HG03159 (cell line): ENCODE results near the gene ANO2.

Experiments used
- ATAC-seq: cut with Tn5 transposase; IDR thresholded peaks from one replicate; pipeline ENCODE4 v1.9.1; 2021; ENCODE audit warnings: mild to moderate bottlenecking, moderate library complexity; ENCODE audit not compliant: unreplicated experiment

Gene ANO2

DNA sequence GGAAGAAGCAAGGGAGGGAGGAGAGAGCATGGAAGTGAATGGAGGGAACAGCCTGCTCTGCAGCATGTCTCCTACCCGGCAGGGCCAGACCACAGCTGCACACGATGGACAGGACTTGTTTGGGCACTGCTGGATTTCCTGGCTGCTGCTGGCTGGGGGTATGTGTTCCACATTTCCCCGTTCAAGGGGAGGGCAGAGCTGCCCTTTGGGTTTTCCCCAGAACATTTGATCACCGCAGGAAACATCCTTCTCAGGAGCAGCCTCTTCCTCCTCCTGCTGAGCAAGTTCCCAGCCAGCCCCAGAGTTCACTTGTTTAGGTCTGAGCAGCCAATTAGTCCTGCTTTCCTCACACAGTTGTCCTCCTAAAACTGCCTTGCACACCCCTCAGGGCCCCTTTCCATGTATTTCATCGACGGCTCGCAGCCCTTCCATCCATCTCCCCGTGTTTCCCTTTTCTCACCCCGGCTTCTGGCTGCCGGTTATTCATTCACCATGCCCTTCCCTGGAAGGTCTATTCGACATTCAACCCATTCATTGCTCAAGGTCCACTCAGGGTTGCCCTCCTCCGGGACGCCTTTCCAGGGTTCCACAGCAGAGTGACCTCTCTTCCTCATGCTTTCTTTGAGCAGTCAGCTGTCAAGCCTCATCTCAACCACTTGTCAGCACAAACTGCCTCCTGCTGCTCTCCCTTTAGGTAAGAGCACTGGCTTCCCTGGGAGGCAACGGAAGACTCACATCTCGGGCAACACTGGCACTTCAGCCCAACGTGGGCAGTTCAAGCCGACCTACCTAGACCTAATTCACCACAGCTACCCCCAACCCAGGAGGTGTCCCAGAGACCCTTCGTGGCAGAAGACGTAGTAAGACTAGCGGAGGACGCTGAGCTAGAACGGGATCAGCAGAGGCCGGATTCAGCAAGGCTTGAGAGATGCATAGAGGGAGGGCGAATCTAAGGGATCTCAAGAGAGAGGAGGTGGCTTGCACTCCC lies 20.1 kb upstream of the ANO2 start:
- no peak for ATAC-seq

DNA sequence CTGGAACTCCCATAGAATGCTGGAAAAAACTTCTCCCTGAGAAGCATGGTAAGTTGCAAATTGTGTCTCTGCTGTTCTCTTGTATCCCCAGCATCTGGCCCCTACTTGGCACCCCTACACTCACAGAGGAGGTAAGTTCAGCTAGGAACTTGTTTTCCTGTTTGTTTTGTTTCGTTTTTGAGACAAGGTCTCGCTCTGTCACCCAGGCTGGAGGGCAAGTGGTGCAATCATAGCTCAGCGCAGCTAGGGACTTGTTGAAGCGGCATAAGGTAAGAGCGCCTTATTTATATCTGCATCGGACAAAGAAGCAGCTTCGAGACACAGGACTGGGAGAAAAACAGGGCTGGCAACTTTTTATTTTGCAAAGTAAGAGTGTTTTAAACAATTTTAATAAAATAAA lies 18.5 kb upstream of the ANO2 start:
- ATAC-seq = no peak

DNA sequence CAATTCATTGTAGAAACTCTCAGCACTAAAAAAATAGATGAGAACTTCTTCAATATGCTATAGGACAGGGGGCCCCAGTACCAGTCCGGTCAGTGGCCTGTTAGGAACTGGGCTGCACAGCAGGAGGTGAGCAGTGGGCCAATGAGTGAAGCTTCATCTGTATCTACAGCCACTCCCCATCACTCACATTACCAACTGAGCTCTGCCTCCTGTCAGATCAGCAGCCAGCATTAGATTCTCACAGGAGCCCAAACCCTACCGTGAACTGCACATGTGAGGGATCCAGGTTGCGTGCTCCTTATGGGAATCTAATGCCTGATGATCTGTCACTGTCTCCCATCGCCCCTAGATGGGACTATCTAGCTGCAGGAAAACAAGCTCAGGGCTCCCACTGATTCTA lies 15.7 kb upstream of the ANO2 start:
- no peak for ATAC-seq

DNA sequence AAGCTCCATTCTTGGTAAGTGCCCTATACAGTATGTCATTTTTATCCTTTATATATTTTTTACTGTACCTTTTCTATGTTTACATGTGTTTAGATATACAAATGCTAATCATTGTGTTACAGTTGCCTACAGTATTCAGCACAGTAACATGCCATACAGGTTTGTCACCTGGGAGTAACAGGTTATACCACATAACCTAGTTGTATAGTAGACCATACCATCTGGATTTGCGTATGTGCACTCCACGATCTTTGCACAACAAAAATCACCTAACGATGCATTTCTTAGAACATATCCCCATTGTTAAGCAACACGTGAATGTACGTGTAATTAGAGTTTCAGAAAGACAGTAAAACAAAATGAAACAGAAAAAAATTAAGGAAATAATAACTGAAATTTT lies 11.9 kb upstream of the ANO2 start:
- no peak for ATAC-seq

DNA sequence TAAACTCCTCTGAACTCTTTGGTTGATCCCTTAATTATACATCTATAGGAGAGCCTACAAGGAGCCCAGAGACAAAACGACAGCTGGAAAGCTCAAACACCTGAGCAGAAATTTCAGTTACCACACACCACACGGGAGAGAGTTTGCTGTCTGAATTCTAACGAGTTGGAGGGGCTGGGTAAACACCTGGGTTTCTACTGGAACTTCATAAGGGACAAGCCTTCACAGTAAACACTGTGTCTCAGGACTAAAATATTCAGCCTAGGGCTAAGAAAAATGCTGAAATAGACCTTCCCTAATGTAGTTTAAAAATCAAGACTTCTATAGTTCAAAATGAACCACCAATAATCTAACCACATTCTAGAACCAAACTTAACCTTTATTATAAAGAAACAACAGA lies 9.6 kb upstream of the ANO2 start:
- ATAC-seq = no peak

DNA sequence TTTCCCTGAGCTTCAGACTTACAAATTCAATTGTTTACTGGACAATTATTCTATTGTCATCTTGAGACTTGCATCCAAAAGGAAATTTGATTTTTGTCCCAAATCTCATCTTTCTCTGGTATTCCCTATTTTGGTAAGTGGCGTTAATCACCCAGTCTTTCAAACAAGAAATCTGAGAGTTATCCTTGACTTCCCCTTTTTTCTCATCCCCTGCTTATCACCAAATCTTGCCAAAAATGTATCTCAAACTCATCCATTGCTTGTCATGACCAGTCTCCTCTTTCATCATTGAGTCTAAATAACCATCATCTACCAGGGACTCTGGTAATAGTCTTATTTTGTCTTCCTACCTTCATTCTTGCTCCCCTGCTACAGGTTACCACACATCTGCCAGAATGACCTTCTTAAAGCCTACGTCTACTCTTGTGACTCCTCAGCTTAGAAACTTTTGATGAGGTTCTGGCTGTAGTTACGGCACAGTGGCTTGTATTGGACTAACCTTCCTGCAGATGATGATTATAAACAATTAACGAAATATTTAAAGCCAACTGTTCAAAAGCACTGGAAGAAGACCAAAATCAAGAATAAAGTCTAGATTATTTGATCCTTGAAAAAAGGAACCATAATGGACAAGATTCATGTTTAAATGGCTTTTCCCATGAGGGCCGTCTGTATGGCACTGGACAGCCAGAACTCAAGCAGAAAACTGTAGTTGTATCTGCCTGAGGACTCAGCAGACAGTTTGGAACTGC lies 9.0 kb upstream of the ANO2 start:
- no peak for ATAC-seq

DNA sequence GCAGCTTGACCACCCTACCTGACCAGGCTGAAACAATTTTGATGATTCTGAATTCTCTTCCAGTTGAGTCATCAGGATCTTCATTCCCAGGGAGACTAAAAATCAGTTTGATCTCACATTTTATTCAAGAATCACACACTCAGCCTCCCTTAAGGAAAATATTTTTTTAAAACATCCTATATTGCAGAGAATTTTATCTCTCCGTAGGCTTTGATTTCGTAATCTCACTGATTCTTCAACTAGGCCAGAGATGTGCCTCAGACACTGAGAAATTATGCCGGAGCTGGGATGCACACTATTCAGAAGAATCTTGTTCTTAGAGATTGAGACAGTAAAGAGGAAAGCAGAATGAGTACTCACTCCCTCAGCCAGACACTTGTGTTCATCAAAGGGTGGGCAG lies 7.0 kb upstream of the ANO2 start:
- no peak for ATAC-seq

DNA sequence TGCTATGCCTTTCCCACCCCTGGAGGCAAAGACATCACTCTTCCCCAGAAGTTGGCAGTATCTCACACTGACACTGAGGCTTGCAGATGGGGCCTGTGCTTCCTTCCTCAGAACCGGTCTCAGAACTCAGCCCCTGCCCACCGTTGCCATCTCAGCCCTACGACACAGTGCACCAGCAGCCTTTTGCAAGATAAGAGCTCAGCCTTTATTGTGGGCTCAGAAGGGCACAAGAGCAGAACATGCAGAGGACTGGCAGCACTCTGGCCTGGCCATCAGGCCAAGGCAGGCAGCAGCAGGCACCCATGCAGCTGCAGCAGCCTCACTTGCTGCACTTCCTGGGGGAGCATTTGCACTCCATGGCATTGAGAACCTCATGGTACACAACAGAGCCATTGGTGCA lies 3.6 kb upstream of the ANO2 start:
- ATAC-seq = no peak

DNA sequence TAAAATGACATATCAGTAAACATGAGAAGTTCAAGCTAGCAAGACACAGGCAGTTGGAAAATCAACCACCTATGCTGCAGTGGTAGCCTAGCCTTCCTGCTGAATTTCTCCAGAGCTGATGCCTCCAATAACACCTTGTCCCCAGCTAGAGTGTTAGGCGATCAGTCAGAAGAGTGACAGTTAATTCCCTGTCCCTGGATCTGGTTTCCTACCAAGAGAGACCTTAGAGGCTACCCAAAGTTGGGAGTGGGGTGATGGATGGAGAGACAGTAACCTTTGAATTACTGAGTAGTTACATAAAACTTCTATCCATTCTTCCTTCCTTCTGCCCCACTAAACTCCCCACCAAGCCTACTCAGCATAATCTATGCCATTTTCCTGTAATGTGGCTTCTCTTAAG lies 1.9 kb upstream of the ANO2 start:
- ATAC-seq = no peak

DNA sequence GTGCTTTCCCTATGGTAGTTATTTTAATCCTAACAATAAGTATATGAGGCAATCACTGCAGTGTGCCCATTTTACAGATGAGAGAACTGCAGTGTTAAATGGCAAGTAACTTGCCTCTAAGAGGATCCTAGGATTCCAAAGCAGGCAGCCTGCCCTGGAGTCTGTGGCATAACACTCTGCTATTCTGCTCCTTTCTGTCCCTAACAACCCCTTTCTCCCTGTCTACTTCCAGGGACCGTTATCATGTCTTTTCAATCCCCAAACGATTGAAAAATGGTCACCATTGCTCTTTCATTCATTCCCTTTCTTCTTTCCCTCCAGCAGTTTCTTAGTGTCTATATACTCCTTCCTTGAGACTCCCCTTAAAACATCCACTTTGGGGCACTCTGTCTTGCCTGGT lies 1.3 kb upstream of the ANO2 start:
- ATAC-seq = no peak

DNA sequence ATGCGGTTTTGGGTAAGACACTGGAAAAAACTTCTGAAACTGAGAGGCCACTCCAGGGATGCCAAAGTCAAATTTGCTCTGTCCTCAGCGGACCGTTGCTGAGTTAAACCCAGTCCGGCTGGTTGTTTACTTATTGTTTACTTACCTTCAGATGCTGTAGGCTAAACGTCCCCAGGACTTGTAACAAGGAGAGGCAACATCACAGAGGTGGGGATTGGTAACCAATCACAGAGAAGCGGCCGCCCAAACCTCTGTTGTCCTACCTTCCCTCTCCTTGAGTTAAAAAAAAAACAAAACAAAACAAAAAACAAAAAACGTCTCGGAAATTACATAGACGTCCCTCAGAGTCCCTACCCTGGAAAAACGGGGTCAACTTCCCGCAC lies 380 bp downstream of the ANO2 start:
- ATAC-seq = no peak

DNA sequence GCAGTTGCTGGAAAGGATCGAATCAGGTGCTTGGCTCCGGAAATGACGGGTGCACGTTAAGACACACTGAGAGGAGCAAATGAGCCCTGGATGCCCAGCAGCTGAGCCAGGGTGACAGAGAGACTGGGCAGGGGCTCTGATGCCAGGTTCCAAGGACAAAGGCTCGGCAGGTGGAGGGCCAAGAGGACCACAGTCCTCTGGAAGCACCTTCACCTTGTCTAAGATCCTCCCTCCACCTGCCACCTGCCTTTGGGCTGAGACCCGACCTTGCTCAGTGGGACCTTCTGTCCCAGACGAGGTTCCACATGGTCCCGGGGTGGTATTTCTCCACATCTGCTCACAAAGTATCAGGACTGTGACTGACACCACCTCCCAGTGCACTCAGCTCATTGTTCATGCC lies 1.0 kb downstream of the ANO2 start:
- no peak for ATAC-seq

DNA sequence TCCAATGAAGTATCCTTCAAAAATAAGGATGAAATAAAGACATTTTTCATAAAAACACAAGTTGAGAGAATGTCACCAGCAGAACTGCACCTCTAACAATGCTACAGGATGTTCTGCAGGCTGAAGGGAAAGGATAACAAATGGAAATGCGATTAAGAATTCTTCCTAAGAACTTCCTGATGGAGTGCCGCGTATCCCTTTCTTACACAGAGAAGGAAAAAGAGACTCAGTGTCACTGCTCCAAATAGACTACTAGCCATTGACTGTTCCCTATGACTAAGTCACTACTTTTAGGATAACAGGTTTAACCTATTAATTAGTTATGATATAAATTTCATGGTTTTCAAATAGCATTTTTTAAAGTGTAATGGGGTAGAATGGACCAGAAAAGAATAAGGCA lies 3.2 kb downstream of the ANO2 start:
- no peak for ATAC-seq

DNA sequence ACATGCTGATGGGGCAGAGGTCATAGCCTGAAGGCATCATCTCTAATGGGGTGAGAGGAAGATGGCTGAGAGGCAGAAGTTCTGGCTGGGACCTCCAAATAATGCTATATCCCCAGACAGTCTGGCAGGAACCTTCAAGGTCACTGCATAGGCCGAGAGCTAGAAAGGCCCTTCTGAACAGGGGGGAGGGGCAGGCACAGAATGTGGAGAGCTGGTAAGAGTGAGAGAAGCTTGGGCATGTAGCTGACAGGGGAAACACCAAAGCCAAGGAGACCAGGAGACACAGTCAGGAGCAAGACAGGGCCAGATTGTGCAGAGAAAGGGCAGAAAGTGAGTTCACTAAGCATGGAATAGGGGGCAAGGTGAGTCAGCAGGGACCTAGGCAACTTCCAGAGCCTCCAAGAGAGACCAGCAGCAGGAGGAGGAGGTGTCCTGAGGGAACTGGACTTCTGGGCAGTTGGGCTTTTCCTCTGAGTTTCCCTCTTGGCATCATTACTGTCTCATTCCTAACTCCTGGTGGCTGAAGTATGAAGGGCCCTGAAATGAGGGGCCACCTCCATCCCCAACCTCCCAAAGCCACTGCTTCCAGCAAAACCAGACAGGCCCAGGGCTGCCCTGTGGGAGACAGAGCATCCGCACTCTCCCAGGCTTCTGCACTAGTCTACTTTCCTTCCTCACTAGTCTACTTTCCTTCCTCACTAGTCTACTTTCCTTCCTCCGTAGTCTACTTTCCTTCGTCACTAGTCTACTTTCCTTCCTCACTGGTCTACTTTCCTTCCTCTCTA lies 17.1 kb downstream of the ANO2 start:
- no peak for ATAC-seq

DNA sequence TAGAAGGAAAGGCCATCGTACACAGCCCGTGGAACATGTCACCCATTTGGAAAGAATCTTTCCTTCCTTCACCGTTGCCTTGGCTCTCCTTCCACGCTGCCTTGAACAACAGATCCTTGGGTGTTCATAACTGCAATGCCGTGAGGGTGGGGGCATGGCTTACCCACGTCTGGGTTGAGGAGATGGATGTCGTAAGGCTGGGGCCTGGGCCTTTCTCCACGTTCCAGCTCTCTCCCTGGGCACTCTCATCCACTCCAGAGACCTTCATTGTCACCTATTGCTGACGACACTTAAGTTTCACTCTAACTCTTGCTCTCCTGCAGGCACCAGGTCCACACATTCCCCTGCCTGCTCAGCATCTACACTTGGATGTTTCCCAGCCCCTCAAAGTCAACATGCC lies 19.4 kb downstream of the ANO2 start:
- ATAC-seq = no peak

DNA sequence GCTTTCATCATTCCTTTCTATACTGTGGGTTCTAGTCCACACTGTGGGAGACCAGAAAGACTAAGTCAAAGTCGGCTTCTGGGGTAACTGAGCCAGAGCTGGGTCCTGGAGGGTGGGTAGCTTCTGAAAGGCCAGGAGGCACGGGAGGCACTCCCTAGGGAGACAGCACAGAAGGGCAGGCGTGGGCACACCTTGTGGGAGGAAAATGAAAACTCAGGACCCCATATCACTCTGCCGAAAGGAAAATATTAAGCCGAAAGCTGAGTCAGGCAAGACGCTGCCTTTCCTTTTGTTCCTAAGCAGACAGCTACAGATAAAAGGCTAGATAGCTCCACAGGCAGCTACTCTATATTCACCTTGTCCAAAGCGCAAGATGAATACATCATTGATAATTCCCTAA lies 20.7 kb downstream of the ANO2 start:
- ATAC-seq = no peak

DNA sequence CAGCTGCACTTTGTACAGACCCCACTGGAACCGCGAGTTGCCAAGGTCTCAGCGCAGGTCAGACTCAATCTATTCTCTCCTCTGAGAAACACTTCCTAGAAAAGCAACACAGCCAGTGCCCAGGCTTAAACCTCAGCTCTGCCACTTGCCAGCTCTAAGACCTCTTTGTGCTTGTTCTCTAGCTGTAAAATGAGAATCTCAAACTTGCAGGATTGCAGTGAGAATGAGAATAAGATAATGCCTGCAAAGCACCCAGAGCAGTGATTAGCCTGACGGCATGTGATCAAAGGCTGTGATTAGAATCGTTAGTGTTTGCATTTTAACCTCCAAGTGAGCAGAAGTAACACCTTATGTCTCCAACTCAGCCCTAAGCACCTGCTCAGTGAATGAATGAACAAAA lies 21.3 kb downstream of the ANO2 start:
- ATAC-seq = no peak

DNA sequence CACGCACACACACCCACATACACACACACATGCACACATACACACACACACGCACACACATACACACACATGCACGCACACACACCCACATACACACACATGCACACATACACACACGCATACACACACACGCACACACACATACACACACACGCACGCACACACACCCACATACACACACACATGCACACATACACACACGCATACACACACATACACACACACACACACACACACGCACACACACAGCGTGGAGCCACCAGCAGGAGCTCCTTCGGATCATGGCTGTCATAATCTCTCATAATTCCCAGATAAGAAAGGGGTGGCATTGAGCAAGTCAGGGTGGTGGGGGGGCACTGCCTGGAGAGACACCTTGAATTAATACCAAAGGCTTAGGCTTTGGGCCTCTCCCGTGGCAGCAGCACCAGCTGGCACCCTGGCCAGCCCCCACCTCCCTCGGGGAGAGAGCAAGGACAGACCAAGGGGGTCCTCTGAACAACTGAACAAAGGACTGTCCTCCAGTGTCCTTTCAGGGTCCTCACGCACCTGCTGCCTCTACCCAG lies 21.9 kb downstream of the ANO2 start:
- no peak for ATAC-seq

DNA sequence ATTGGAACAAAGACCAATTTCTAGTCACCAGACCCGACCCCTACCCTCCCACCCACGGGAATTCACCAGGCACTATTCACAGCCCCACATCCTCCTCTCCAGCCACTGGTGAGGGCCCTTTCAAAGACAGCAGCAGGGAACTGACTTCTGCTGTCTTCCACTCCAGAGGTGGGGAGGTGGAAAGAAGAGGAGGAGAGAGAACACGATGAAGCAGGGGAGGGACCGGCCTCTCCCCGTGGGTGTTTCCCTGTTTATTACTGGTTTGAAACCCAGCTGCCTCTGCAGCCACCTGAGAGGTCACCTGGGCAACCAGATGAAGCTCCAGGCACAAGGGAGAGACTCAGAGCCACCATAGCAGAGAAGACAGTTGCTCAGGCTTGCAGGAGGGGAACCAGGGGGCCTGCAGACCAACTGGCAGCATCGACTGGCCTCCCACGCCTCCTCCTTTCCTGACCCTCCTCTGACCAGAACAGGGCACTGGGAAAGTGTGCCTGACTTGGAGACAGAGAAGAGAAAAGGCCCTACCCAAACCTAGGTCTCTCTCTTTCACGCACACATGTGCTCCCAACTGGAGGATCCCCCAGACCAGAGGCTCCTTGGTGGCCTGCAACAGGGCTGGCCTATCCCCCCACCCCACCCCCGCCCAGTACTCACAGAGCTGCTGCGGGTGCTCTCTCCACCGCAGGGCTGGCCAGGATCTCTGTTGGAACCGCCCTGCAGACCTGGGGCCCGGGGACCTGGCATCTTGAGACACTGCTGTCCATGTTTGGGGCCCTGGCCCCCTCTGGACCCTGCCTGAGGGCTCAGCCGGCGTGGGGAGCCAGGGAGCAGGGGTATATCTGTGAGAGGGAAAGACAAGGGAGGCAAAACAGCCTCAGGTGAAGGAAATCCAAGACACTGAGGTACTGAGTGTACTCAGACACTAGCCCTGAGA lies 22.8 kb downstream of the ANO2 start:
- ATAC-seq = no peak
